GM12878 (cell line): ENCODE measurements around the gene TMSB10. TPM values are rescaled to one million over a fixed set of nuclear protein-coding genes. Genes with fewer than 3 reads are reported as not detected.

Source experiments
- ATAC-seq: fragments of 200-7000 bp; cut with Tn5 transposase; 3 replicates; pipeline ENCODE4 v1.9.1; 2020; ENCODE audit warnings: mild to moderate bottlenecking, moderate library complexity
- BruUV-seq: library from RNA; stranded (reverse); fragments of 400-500 nt; replicated peaks from 2 replicates; lab custom pipeline; 2021; lab: Mats Ljungman, UMichigan
- CTCF ChIA-PET: fragments of 300-600 bp; sonication (Branson Sonifier 250); formaldehyde crosslinking; extraction: SDS; loops from one replicate; lab custom pipeline; 2021; ENCODE audit warnings: inconsistent platforms; lab: Yijun Ruan, JAX
- POLR2A ChIA-PET: fragments of 350-600 bp; formaldehyde crosslinking; extraction: SDS; loops from one replicate; lab custom pipeline; 2021; ENCODE audit warnings: inconsistent platforms; lab: Charles Lee
- RAD21 ChIA-PET: fragments of 300-600 bp; sonication (Branson Sonifier 250); formaldehyde crosslinking; loops from one replicate; lab custom pipeline; 2023; ENCODE audit warnings: antibody characterized with exemption; ENCODE audit not compliant: unreplicated experiment; lab: Charles Lee
- SMC1A ChIA-PET: fragments of 300-600 bp; sonication (Branson Sonifier 250); formaldehyde crosslinking; loops from one replicate; lab custom pipeline; 2023; ENCODE audit not compliant: unreplicated experiment, uncharacterized antibody; lab: Charles Lee
- DNase-seq: peaks from one replicate; pipeline ENCODE4 v3.0.0-alpha.2; 2011; ENCODE audit warnings: low read depth, low spot score
- FAIRE-seq: peaks from 3 replicates; lab custom pipeline; 2011; peaks lifted over from hg19 to GRCh38; lab: Jason Lieb, UNC
- H2AFZ ChIP-seq: 2 replicates; pipeline ENCODE4 v1.6.0; 2011; ENCODE audit warnings: low read depth, low read length, control low read depth; ENCODE audit not compliant: control insufficient read depth
- H3K27ac ChIP-seq: 2 replicates; pipeline ENCODE4 v1.5.1; 2011; ENCODE audit warnings: control low read depth; ENCODE audit not compliant: control insufficient read depth, insufficient read depth
- H3K27me3 ChIP-seq, 2 experiments: replicated peaks in 1 of 2; 2 replicates each; pipeline versions ENCODE4 v1.6.0 to v1.6.1; 2011; ENCODE audit warnings: low read length in 1 of 2; ENCODE audit not compliant: control insufficient read depth in 2 of 2, insufficient read depth in 2 of 2
- H3K36me3 ChIP-seq, 2 experiments: 2 replicates each; pipeline ENCODE4 v1.5.1; 2011; ENCODE audit warnings: low read length in 1 of 2; ENCODE audit not compliant: control insufficient read depth in 2 of 2, insufficient read depth in 2 of 2
- H3K4me1 ChIP-seq: 2 replicates; pipeline ENCODE4 v1.6.1; 2011; ENCODE audit warnings: mild to moderate bottlenecking, low read length, moderate library complexity, mixed read lengths; ENCODE audit not compliant: control insufficient read depth, insufficient read depth
- H3K4me2 ChIP-seq: 2 replicates; pipeline ENCODE4 v1.6.0; 2011; ENCODE audit warnings: control low read depth; ENCODE audit not compliant: control insufficient read depth, insufficient read depth
- H3K4me3 ChIP-seq: fragments of 200-600 bp; sonication (generic); 2 replicates; pipeline ENCODE4 v1.5.1; 2016
- H3K79me2 ChIP-seq: 2 replicates; pipeline ENCODE4 v1.6.0; 2011; ENCODE audit warnings: low read length; ENCODE audit not compliant: control insufficient read depth, insufficient read depth
- H3K9ac ChIP-seq: 2 replicates; pipeline ENCODE4 v1.8.0; 2011; ENCODE audit warnings: low read length, control low read depth, mixed read lengths; ENCODE audit not compliant: control insufficient read depth, insufficient read depth
- H3K9me3 ChIP-seq: replicated peaks from 3 replicates; pipeline ENCODE4 v1.5.1; 2011; ENCODE audit warnings: mild to moderate bottlenecking, low read length; ENCODE audit not compliant: control insufficient read depth, insufficient read depth
- H4K20me1 ChIP-seq: 2 replicates; pipeline ENCODE4 v1.6.0; 2011; ENCODE audit not compliant: control insufficient read depth, insufficient read depth
- CHD1 ChIP-seq: IDR thresholded peaks from 2 replicates; pipeline ENCODE4 v1.6.1; 2012; ENCODE audit warnings: low read depth, low read length, improper control_type of control experiment
- DPF2 ChIP-seq: fragments of 450-650 bp; IDR thresholded peaks from 2 replicates; pipeline ENCODE4 v1.6.1; 2017; ENCODE audit warnings: mild to moderate bottlenecking
- FOXK2 ChIP-seq: fragments of 450-650 bp; IDR thresholded peaks from 2 replicates; pipeline ENCODE4 v1.6.1; 2017; ENCODE audit warnings: mild to moderate bottlenecking, moderate library complexity
- GATAD2B ChIP-seq: fragments of 450-650 bp; conservative IDR thresholded peaks from 2 replicates; pipeline ENCODE4 v1.6.1; 2017; ENCODE audit warnings: low read depth, mild to moderate bottlenecking, moderate library complexity
- KLF5 ChIP-seq: fragments of 450-650 bp; IDR thresholded peaks from 2 replicates; pipeline ENCODE4 v1.6.1; 2014; ENCODE audit warnings: mild to moderate bottlenecking; ENCODE audit not compliant: partially characterized antibody
- MAX ChIP-seq: IDR thresholded peaks from 2 replicates; pipeline ENCODE4 v1.6.1; 2012; ENCODE audit warnings: low read depth, low read length, improper control_type of control experiment
- NFXL1 ChIP-seq: fragments of 450-650 bp; IDR thresholded peaks from 2 replicates; pipeline ENCODE4 v1.6.1; 2017; ENCODE audit warnings: antibody characterized with exemption, mild to moderate bottlenecking, borderline replicate concordance
- NFYB ChIP-seq: IDR thresholded peaks from 2 replicates; pipeline ENCODE4 v1.6.1; 2011; ENCODE audit warnings: low read depth, mild to moderate bottlenecking, low read length, improper control_type of control experiment, moderate library complexity; ENCODE audit not compliant: insufficient read depth
- PAX8 ChIP-seq: fragments of 450-650 bp; IDR thresholded peaks from 2 replicates; pipeline ENCODE4 v1.6.1; 2017; ENCODE audit warnings: mild to moderate bottlenecking, moderate library complexity
- SIN3A ChIP-seq: IDR thresholded peaks from 2 replicates; pipeline ENCODE4 v1.6.1; 2012; ENCODE audit warnings: low read depth, low read length, improper control_type of control experiment
- SREBF2 ChIP-seq: IDR thresholded peaks from 2 replicates; pipeline ENCODE4 v1.6.1; 2012; ENCODE audit warnings: mild to moderate bottlenecking, low read length
- SUZ12 ChIP-seq: fragments of 200-600 bp; sonication (generic); IDR thresholded peaks from one replicate; pipeline ENCODE4 v1.6.1; 2018; ENCODE audit warnings: antibody characterized with exemption, mild to moderate bottlenecking; ENCODE audit not compliant: unreplicated experiment
- TCF12 ChIP-seq: IDR thresholded peaks from 2 replicates; pipeline ENCODE4 v1.6.1; 2011; ENCODE audit warnings: low read depth, mild to moderate bottlenecking, low read length
- YBX1 ChIP-seq: fragments of 450-650 bp; IDR thresholded peaks from 2 replicates; pipeline ENCODE4 v1.6.1; 2016; ENCODE audit warnings: antibody characterized with exemption
- ZNF207 ChIP-seq: fragments of 450-650 bp; IDR thresholded peaks from 2 replicates; pipeline ENCODE4 v1.6.1; 2014; ENCODE audit warnings: antibody characterized with exemption, mild to moderate bottlenecking, borderline replicate concordance
- ZNF24 ChIP-seq: fragments of 450-650 bp; IDR thresholded peaks from 2 replicates; pipeline ENCODE4 v1.6.1; 2017; ENCODE audit warnings: antibody characterized with exemption, mild to moderate bottlenecking
- ZNF274 ChIP-seq: IDR thresholded peaks from one replicate; pipeline ENCODE4 v1.8.0; 2011; ENCODE audit not compliant: insufficient read length, insufficient read depth
- ZZZ3 ChIP-seq: IDR thresholded peaks from 2 replicates; pipeline ENCODE4 v1.6.1; 2011; ENCODE audit warnings: low read depth; ENCODE audit not compliant: control insufficient read depth, insufficient read length
- WGBS: methylation state at CpG from one replicate; pipeline ENCODE4 v1.1.6; 2016; ENCODE audit warnings: low lambda C conversion rate; ENCODE audit not compliant: insufficient replicate concordance, insufficient coverage; ENCODE audit errors: missing lambda C conversion rate; 5-methylcytosine and 5-hydroxymethylcytosine counted together
- in situ Hi-C: fragments of 300-500 bp; cut with MboI; formaldehyde crosslinking; loops from 9 replicates; pipeline ENCODE4 v1.14.3; 2018; ENCODE audit warnings: mixed read lengths
- intact Hi-C: fragments of 100-400 bp; cut with micrococcal nuclease; formaldehyde crosslinking; loops from one replicate; pipeline ENCODE4 v1.14.2; 2022; ENCODE audit not compliant: unreplicated experiment
- polyA plus RNA-seq, 11 experiments: library from polyadenylated mRNA; depleted of rRNA in 4 of 11; unstranded in 6 of 11; stranded (reverse) in 5 of 11; fragments of >200 nt; fragmentation: Nextera tagmentation in 4 of 11; fragmentation: Illumina TruSeq in 1 of 11; extraction: Ambion mirVana in 4 of 11; extraction: Trizol in 1 of 11; gene quantifications; 1 replicate in 1 of 11; 2 replicates in 10 of 11; pipeline versions ENCODE4 v1.2.1 to v1.2.3, GENCODE V29; 2011 to 2016; ENCODE audit warnings: inconsistent platforms in 2 of 11, missing spikeins in 2 of 11, low read depth in 1 of 11
- total RNA-seq, 4 experiments: library from RNA; depleted of rRNA in 3 of 4; stranded (reverse); fragments of >200 nt in 3 of 4; fragmentation: Illumina TruSeq in 1 of 4; extraction: Trizol in 1 of 4; gene quantifications; 2 replicates each; pipeline versions ENCODE4 v1.2.1 to v1.2.3, GENCODE V29; 2013 to 2021
- TF ChIP-seq, protein P1 (sequence below): fragments of 450-650 bp; IDR thresholded peaks from 2 replicates; pipeline ENCODE4 v1.6.1; 2018; ENCODE audit warnings: mild to moderate bottlenecking, low read depth, moderate library complexity; ENCODE audit not compliant: partially characterized antibody

The TMSB10 gene
- total and polyA plus RNA-seq, 10 of the 15 experiments (the other 5 are each of a cell fraction or from before 2014, with no cell fraction given) = 1,406 to 4,860 (median 3,381) TPM

- Histone ChIP-seq H3K27me3 (no peaks in the 10 kb centered on the region), H2AFZ (no peak overlapping the region), H3K36me3 (no peaks in the 10 kb centered on the region), H3K79me2 (peaks cover 20% of the 10 kb centered on the region), H3K4me1 (peaks cover 20% of the 10 kb centered on the region), H3K9ac (peak overlapping the region; percentile 87), H3K27ac (peak overlapping the region; percentile 62), H3K4me3 (peak overlapping the region; percentile 99), H3K9me3 (no peaks in the 10 kb centered on the region; the same call in 2 of the 3 replicates), H4K20me1 (no peaks in the 10 kb centered on the region), H3K4me2 (peak overlapping the region; percentile 85)
- in situ Hi-C loops = no loop called here
- RAD21 ChIA-PET = interaction anchor here (0.6 to 4.3 kb wide), 16 partner anchors 9 to 416 kb away, joined by 3 to 67 read pairs (median 8); partner anchors contain the start of genes KCMF1 and TRABD2A
- SMC1A ChIA-PET = interaction anchor here (0.8 to 6.0 kb wide), 15 partner anchors 9 to 107 kb away, joined by 3 to 52 read pairs (median 5); partner anchors contain the start of gene TRABD2A
- no peak for DNase-seq
- CTCF ChIA-PET = interaction anchor here (0.6 to 3.4 kb wide), 18 partner anchors 9 to 453 kb away, joined by 3 to 37 read pairs (median 4); partner anchors contain the start of gene TRABD2A
- BruUV-seq = no TSS peak
- WGBS = 3% methylated on average over 15 of the region's 15 CpGs
- POLR2A ChIA-PET = interaction anchor here (1.0 to 5.2 kb wide), 12 partner anchors 9 to 39 kb away, joined by 3 to 71 read pairs (median 13); partner anchors contain the start of gene TRABD2A
- peak; percentile 65 for FAIRE-seq
- peak; percentile 69 for ATAC-seq
- intact Hi-C loops = loop anchor here (2.0 kb wide), 1 partner anchor 14 kb away; no protein-coding TSS in a partner anchor
- TF ChIP-seq MAX (no peak), YBX1 (no peak), ZNF24 (no peak), SIN3A (no peak), ZNF207 (no peak), DPF2 (no peak), PAX8 (no peak), TCF12 (no peak), NFYB (no peak), SREBF2 (no peak), SUZ12 (no peak), FOXK2 (no peak), ZNF274 (no peak), KLF5 (no peak), CHD1 (no peak), ZZZ3 (no peak), NFXL1 (no peak), GATAD2B (no peak)
- TF ChIP-seq, protein P1, sequence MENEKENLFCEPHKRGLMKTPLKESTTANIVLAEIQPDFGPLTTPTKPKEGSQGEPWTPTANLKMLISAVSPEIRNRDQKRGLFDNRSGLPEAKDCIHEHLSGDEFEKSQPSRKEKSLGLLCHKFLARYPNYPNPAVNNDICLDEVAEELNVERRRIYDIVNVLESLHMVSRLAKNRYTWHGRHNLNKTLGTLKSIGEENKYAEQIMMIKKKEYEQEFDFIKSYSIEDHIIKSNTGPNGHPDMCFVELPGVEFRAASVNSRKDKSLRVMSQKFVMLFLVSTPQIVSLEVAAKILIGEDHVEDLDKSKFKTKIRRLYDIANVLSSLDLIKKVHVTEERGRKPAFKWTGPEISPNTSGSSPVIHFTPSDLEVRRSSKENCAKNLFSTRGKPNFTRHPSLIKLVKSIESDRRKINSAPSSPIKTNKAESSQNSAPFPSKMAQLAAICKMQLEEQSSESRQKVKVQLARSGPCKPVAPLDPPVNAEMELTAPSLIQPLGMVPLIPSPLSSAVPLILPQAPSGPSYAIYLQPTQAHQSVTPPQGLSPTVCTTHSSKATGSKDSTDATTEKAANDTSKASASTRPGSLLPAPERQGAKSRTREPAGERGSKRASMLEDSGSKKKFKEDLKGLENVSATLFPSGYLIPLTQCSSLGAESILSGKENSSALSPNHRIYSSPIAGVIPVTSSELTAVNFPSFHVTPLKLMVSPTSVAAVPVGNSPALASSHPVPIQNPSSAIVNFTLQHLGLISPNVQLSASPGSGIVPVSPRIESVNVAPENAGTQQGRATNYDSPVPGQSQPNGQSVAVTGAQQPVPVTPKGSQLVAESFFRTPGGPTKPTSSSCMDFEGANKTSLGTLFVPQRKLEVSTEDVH = no peak
These were observed 1.7 kb downstream of the TMSB10 start for GRCh38 chr2:84906900-84907714.
